ENCODE results near the gene AFTPH. TPM values are rescaled to one million over a fixed set of nuclear protein-coding genes. Genes with fewer than 3 reads are reported as not detected.

Gene AFTPH
- total and polyA plus RNA-seq, 3 donors from 2014 or later = 38.7 to 56.1 (median 43.9) TPM

GRCh38 chr2:64586883-64587481, 62.9 kb downstream of the AFTPH start:
- Histone ChIP-seq H3K27me3 (no peaks in the 10 kb centered on the region), H3K36me3 (ENCODE audit: low read depth, missing control alignments) (no peaks in the 10 kb centered on the region), H3K27ac (no peak overlapping the region), H3K4me3 (no peak overlapping the region), H3K4me1 (no peaks in the 10 kb centered on the region), H3K9me3 (no peaks in the 10 kb centered on the region)
- whole genome bisulfite sequencing, 2 donors = 56 to 60% methylated on average over 6 of the region's 6 CpGs
- no peak for DNase-seq
- intact Hi-C loops (cut with DNase I; ENCODE audit: low total_unique reads) = no loop called here
- no peak for TF ChIP-seq POLR2A (IDR thresholded peaks at IDR 0.05)
- TF ChIP-seq CTCF (IDR thresholded peaks at IDR 0.05) = peak; percentile 24 to 50 (median 45)

GRCh38 chr2:64587561-64587960, 63.4 kb downstream of the AFTPH start:
- no peaks in the 10 kb centered on the region for H3K4me1 ChIP-seq
- no peaks in the 10 kb centered on the region for H3K9me3 ChIP-seq
- H3K36me3 ChIP-seq (ENCODE audit: low read depth, missing control alignments) = no peaks in the 10 kb centered on the region
- no peak overlapping the region for H3K27ac ChIP-seq
- no peak overlapping the region for H3K4me3 ChIP-seq
- intact Hi-C loops (cut with DNase I; ENCODE audit: low total_unique reads) = no loop called here
- DNase-seq = no peak
- H3K27me3 ChIP-seq = no peaks in the 10 kb centered on the region
- TF ChIP-seq CTCF (IDR thresholded peaks at IDR 0.05) (no peak), POLR2A (IDR thresholded peaks at IDR 0.05) (no peak)

DNA sequence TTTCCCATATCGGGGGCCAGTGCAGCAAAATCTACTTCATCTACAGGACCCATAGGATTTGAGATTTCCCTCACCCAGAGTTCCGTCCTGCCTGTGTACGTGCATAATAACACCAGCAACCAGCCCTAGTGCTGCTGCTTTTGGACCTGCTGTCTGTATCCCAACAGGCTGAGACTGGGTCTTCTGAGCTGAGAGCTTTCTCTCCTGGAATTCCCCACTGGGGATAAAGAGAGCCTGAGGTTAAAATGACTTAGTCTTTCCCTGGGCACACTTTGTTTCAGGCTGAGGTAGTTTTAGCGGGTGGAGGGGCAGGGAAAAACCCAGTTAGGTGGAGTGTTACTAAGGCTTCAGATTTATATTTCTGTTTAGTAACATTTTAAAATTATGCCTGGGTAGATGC, 67.1 kb downstream of the AFTPH start:
- no peak for TF ChIP-seq POLR2A (IDR thresholded peaks at IDR 0.05)
- TF ChIP-seq CTCF (IDR thresholded peaks at IDR 0.05) = no peak
- no peak for DNase-seq
- H3K27ac ChIP-seq = no peak overlapping the region
- intact Hi-C loops (cut with DNase I; ENCODE audit: low total_unique reads) = loop anchor here (5.0 kb wide), 1 partner anchor 276 kb away; no protein-coding TSS in a partner anchor
- no peaks in the 10 kb centered on the region for H3K4me1 ChIP-seq
- H3K27me3 ChIP-seq = no peaks in the 10 kb centered on the region
- no peak overlapping the region for H3K4me3 ChIP-seq
- no peaks in the 10 kb centered on the region for H3K9me3 ChIP-seq
- WGBS, 2 donors = 89 to 94% methylated on average over 4 of the region's 4 CpGs
- H3K36me3 ChIP-seq (ENCODE audit: low read depth, missing control alignments) = no peaks in the 10 kb centered on the region

DNA sequence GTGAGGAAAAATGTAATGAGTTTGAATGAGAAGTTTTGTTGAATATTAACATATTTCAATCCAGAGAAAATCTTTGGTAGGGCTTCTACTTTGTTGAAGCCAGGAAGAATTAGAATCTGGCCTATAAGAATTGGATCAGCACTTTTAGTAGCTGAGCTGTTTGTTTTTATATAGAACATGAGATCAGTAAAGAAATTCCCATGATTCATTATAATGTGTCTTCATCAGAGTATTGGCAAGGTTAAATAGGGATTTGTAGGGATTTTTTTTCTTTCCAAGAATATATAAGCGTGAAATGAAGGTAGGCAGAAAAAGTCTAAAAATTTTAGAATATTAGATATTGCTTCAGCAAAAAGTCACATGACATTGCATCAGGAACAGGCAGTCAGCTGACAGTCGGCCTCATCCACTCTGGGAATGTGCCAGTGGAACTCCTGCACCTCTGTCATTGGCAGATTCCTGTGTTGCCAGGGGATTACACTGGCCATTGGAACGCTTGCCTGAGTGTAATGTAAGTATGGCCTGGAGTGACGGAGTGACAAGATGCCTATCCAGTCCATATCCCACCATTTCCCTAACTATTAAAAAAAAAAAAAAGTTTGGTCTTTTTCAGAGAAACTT, 69.0 kb downstream of the AFTPH start:
- H3K4me3 ChIP-seq = no peak overlapping the region
- no peaks in the 10 kb centered on the region for H3K36me3 ChIP-seq (ENCODE audit: low read depth, missing control alignments)
- no peak overlapping the region for H3K27ac ChIP-seq
- intact Hi-C loops (cut with DNase I; ENCODE audit: low total_unique reads) = loop anchor here (5.0 kb wide), 1 partner anchor 274 kb away; no protein-coding TSS in a partner anchor
- no peak for DNase-seq
- no peaks in the 10 kb centered on the region for H3K4me1 ChIP-seq
- H3K9me3 ChIP-seq = no peaks in the 10 kb centered on the region
- H3K27me3 ChIP-seq = no peaks in the 10 kb centered on the region
- 84 to 90% methylated on average over 4 of the region's 4 CpGs for WGBS, 2 donors
- TF ChIP-seq CTCF (IDR thresholded peaks at IDR 0.05) (no peak), POLR2A (IDR thresholded peaks at IDR 0.05) (no peak)

All from testis (tissue), 3 donors.